Fibroblast of skin of back (primary cell): ENCODE measurements around the gene DNM3.

Source experiments
- DNase-seq: peaks from one replicate; pipeline ENCODE4 v3.0.0-alpha.2; 2013

The DNM3 gene

GRCh38 chr1:171919891-171920887 is 78.9 kb downstream of the DNM3 start:
- no peak for DNase-seq

- DNase-seq, result no peak
These were observed 81.7 kb downstream of the DNM3 start for GRCh38 chr1:171922999-171923398.

GRCh38 chr1:171929121-171929520 is 87.8 kb downstream of the DNM3 start:
- DNase-seq, result no peak

GRCh38 chr1:171931752-171932151 is 90.5 kb downstream of the DNM3 start:
- DNase-seq, result no peak

GRCh38 chr1:171934664-171935063 is 93.4 kb downstream of the DNM3 start:
- no peak for DNase-seq

GRCh38 chr1:171935086-171935485 is 93.8 kb downstream of the DNM3 start:
- DNase-seq, result no peak

GRCh38 chr1:171935664-171936063 is 94.4 kb downstream of the DNM3 start:
- DNase-seq, result no peak

- DNase-seq, result no peak
These were observed 96.6 kb downstream of the DNM3 start for GRCh38 chr1:171937938-171938337.

GRCh38 chr1:171939740-171940139 is 98.4 kb downstream of the DNM3 start:
- no peak for DNase-seq

GRCh38 chr1:171940368-171940767 is 99.1 kb downstream of the DNM3 start:
- DNase-seq, result no peak

GRCh38 chr1:171941920-171942319 is 100.6 kb downstream of the DNM3 start:
- no peak for DNase-seq

- DNase-seq, result no peak
These were observed 102.8 kb downstream of the DNM3 start for GRCh38 chr1:171943973-171944561.

- DNase-seq, result peak; percentile 17
These were observed 107.2 kb downstream of the DNM3 start for GRCh38 chr1:171948511-171948910.

GRCh38 chr1:171949316-171949715 is 108.0 kb downstream of the DNM3 start:
- no peak for DNase-seq

- DNase-seq, result no peak
These were observed 112.5 kb downstream of the DNM3 start for GRCh38 chr1:171953835-171954234.

GRCh38 chr1:171954361-171954760 is 113.1 kb downstream of the DNM3 start:
- DNase-seq, result no peak

- DNase-seq, result no peak
These were observed 120.6 kb downstream of the DNM3 start for GRCh38 chr1:171961861-171962260.

- no peak for DNase-seq
These were observed 122.5 kb downstream of the DNM3 start for GRCh38 chr1:171963762-171964161.

GRCh38 chr1:171965777-171966176 is 124.5 kb downstream of the DNM3 start:
- DNase-seq, result peak; percentile 49

GRCh38 chr1:171966426-171967220 is 125.3 kb downstream of the DNM3 start:
- no peak for DNase-seq

- no peak for DNase-seq
These were observed 127.9 kb downstream of the DNM3 start for GRCh38 chr1:171969226-171969625.

- no peak for DNase-seq
These were observed 128.5 kb downstream of the DNM3 start for GRCh38 chr1:171969813-171970212.

- no peak for DNase-seq
These were observed 131.5 kb downstream of the DNM3 start for GRCh38 chr1:171972846-171973245.
